ENCODE measurements around the gene ASNSD1. TPM values are rescaled to one million over a fixed set of nuclear protein-coding genes. Genes with fewer than 3 reads are reported as not detected.

Gene ASNSD1
- total RNA-seq, 1 donor from 2014 or later = 31.7 TPM

- Histone ChIP-seq H3K4me1 (ENCODE audit: insufficient read depth, low read length) (no peaks in the 10 kb centered on the region), H3K4me2 (ENCODE audit: low read length) (no peak overlapping the region), H2AFZ (ENCODE audit: low read depth, low read length) (no peak overlapping the region), H3K9ac (ENCODE audit: low read length) (no peak overlapping the region), H3K9me3 (ENCODE audit: insufficient read depth, low read depth, low read length) (no peaks in the 10 kb centered on the region), H3K4me3 (ENCODE audit: insufficient read depth, low read depth, low read length) (no peak overlapping the region), H3K79me2 (ENCODE audit: insufficient read depth, low read length) (no peaks in the 10 kb centered on the region), H3K27ac (ENCODE audit: low read depth, low read length) (no peak overlapping the region), H3K27me3 (ENCODE audit: insufficient read depth, low read length) (no peaks in the 10 kb centered on the region), H3K36me3 (ENCODE audit: insufficient read depth, low read length) (no peaks in the 10 kb centered on the region), H4K20me1 (ENCODE audit: insufficient read depth, low read length) (no peaks in the 10 kb centered on the region)
- Mint-ChIP-seq H3K27ac (ENCODE audit: unreplicated experiment) (no peak overlapping the region), H3K36me3 (ENCODE audit: low read depth, unreplicated experiment) (peaks cover 2% of the 10 kb centered on the region), H3K4me1 (ENCODE audit: low read depth, unreplicated experiment) (no peaks in the 10 kb centered on the region), H3K27me3 (ENCODE audit: low read depth, unreplicated experiment) (no peaks in the 10 kb centered on the region), H3K9me3 (ENCODE audit: unreplicated experiment) (no peaks in the 10 kb centered on the region), H3K4me3 (ENCODE audit: unreplicated experiment) (no peak overlapping the region)
- FAIRE-seq = no peak
- no peak for TF ChIP-seq EZH2 (IDR thresholded peaks at IDR 0.05; ENCODE audit: insufficient read depth, low read length)
- TF ChIP-seq CTCF (IDR thresholded peaks at IDR 0.05; ENCODE audit: insufficient read depth, low read depth, low read length) = peak; percentile 55
- peak; percentile 10 for DNase-seq (ENCODE audit: low read depth)
These were observed 37.0 kb downstream of the ASNSD1 start for GRCh38 chr2:189698020-189698887.

GRCh38 chr2:189700681-189701080 is 39.4 kb downstream of the ASNSD1 start:
- Histone ChIP-seq H3K4me2 (ENCODE audit: low read length) (no peak overlapping the region), H3K9me3 (ENCODE audit: insufficient read depth, low read depth, low read length) (no peaks in the 10 kb centered on the region), H3K9ac (ENCODE audit: low read length) (no peak overlapping the region), H3K79me2 (ENCODE audit: insufficient read depth, low read length) (no peaks in the 10 kb centered on the region), H3K36me3 (ENCODE audit: insufficient read depth, low read length) (no peaks in the 10 kb centered on the region), H3K4me3 (ENCODE audit: insufficient read depth, low read depth, low read length) (no peak overlapping the region), H3K4me1 (ENCODE audit: insufficient read depth, low read length) (no peaks in the 10 kb centered on the region), H2AFZ (ENCODE audit: low read depth, low read length) (no peak overlapping the region), H3K27ac (ENCODE audit: low read depth, low read length) (no peak overlapping the region), H4K20me1 (ENCODE audit: insufficient read depth, low read length) (no peaks in the 10 kb centered on the region), H3K27me3 (ENCODE audit: insufficient read depth, low read length) (no peaks in the 10 kb centered on the region)
- no peaks in the 10 kb centered on the region for H3K4me1 Mint-ChIP-seq (ENCODE audit: low read depth, unreplicated experiment)
- TF ChIP-seq EZH2 (IDR thresholded peaks at IDR 0.05; ENCODE audit: insufficient read depth, low read length) (no peak), CTCF (IDR thresholded peaks at IDR 0.05; ENCODE audit: insufficient read depth, low read depth, low read length) (no peak)
- no peaks in the 10 kb centered on the region for H3K9me3 Mint-ChIP-seq (ENCODE audit: unreplicated experiment)
- no peak overlapping the region for H3K4me3 Mint-ChIP-seq (ENCODE audit: unreplicated experiment)
- H3K36me3 Mint-ChIP-seq (ENCODE audit: low read depth, unreplicated experiment) = no peaks in the 10 kb centered on the region
- no peak overlapping the region for H3K27ac Mint-ChIP-seq (ENCODE audit: unreplicated experiment)
- DNase-seq (ENCODE audit: low read depth) (no peak), FAIRE-seq (no peak)
- H3K27me3 Mint-ChIP-seq (ENCODE audit: low read depth, unreplicated experiment) = no peaks in the 10 kb centered on the region

- TF ChIP-seq CTCF (IDR thresholded peaks at IDR 0.05; ENCODE audit: insufficient read depth, low read depth, low read length) (peak; percentile 14), EZH2 (IDR thresholded peaks at IDR 0.05; ENCODE audit: insufficient read depth, low read length) (no peak)
- Histone ChIP-seq H3K27me3 (ENCODE audit: insufficient read depth, low read length) (no peaks in the 10 kb centered on the region), H3K36me3 (ENCODE audit: insufficient read depth, low read length) (no peaks in the 10 kb centered on the region), H2AFZ (ENCODE audit: low read depth, low read length) (no peak overlapping the region), H3K79me2 (ENCODE audit: insufficient read depth, low read length) (no peaks in the 10 kb centered on the region), H3K9ac (ENCODE audit: low read length) (no peak overlapping the region), H3K27ac (ENCODE audit: low read depth, low read length) (no peak overlapping the region), H3K4me3 (ENCODE audit: insufficient read depth, low read depth, low read length) (no peak overlapping the region), H3K4me2 (ENCODE audit: low read length) (no peak overlapping the region), H4K20me1 (ENCODE audit: insufficient read depth, low read length) (no peaks in the 10 kb centered on the region), H3K9me3 (ENCODE audit: insufficient read depth, low read depth, low read length) (no peaks in the 10 kb centered on the region), H3K4me1 (ENCODE audit: insufficient read depth, low read length) (no peaks in the 10 kb centered on the region)
- FAIRE-seq (no peak), DNase-seq (ENCODE audit: low read depth) (no peak)
- peaks cover 3% of the 10 kb centered on the region for H3K36me3 Mint-ChIP-seq (ENCODE audit: low read depth, unreplicated experiment)
- H3K27me3 Mint-ChIP-seq (ENCODE audit: low read depth, unreplicated experiment) = no peaks in the 10 kb centered on the region
- H3K9me3 Mint-ChIP-seq (ENCODE audit: unreplicated experiment) = no peaks in the 10 kb centered on the region
- no peak overlapping the region for H3K4me3 Mint-ChIP-seq (ENCODE audit: unreplicated experiment)
- no peaks in the 10 kb centered on the region for H3K4me1 Mint-ChIP-seq (ENCODE audit: low read depth, unreplicated experiment)
- no peak overlapping the region for H3K27ac Mint-ChIP-seq (ENCODE audit: unreplicated experiment)
These were observed 40.8 kb downstream of the ASNSD1 start for GRCh38 chr2:189702071-189702470.

Data from astrocyte (in vitro differentiated cells and primary cell).